GM23338 (cell line): ENCODE measurements around the gene INPP5A.

Experiments
- NANOG ChIP-seq: IDR thresholded peaks from 2 replicates; pipeline ENCODE4 v1.6.1; 2016; ENCODE audit warnings: antibody characterized with exemption, borderline replicate concordance
- POLR2AphosphoS5 ChIP-seq: IDR thresholded peaks from 2 replicates; pipeline ENCODE4 v1.6.1; 2016; ENCODE audit warnings: antibody characterized with exemption, low read depth
- ZNF114 ChIP-seq: fragments of 250-450 bp; sonication (Bioruptor Pico); IDR thresholded peaks from 2 replicates; pipeline ENCODE4 v1.5.0; 2020; ENCODE audit warnings: mild to moderate bottlenecking, moderate library complexity
- TF ChIP-seq, protein P1 (sequence below), 2 experiments: fragments of 200-600 bp in 1 of 2; sonication (generic) in 1 of 2; conservative IDR thresholded peaks; 2 replicates each; pipeline versions ENCODE4 v1.5.1 to v1.6.1; 2016 to 2017; ENCODE audit warnings: antibody characterized with exemption in 2 of 2, low read depth in 2 of 2, mild to moderate bottlenecking in 2 of 2, moderate library complexity in 1 of 2
- TF ChIP-seq, protein P2 (sequence below): IDR thresholded peaks from one replicate; pipeline ENCODE4 v1.6.1; 2018; ENCODE audit warnings: antibody characterized with exemption; ENCODE audit not compliant: unreplicated experiment

DNA sequence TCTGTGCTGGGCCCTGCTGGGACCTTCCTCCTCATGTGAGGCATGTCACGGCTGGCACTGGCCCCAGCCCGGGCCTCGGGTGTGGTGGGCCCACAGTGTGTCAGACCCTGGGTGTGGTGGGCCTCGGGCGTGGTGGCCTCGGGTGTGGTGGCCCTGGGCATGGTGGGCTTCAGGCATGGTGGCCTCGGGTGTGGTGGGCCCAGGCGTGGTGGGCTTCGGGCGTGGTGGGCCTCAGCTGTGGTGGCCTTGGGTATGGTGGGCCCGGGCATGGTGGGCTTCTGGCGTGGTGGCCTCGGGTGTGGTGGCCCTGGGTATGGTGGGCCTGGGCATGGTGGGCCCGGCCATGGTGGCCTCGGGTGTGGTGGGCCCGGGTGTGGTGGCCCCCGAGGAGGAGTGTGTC, 207.9 kb downstream of the INPP5A start:
- TF ChIP-seq, protein P1, sequence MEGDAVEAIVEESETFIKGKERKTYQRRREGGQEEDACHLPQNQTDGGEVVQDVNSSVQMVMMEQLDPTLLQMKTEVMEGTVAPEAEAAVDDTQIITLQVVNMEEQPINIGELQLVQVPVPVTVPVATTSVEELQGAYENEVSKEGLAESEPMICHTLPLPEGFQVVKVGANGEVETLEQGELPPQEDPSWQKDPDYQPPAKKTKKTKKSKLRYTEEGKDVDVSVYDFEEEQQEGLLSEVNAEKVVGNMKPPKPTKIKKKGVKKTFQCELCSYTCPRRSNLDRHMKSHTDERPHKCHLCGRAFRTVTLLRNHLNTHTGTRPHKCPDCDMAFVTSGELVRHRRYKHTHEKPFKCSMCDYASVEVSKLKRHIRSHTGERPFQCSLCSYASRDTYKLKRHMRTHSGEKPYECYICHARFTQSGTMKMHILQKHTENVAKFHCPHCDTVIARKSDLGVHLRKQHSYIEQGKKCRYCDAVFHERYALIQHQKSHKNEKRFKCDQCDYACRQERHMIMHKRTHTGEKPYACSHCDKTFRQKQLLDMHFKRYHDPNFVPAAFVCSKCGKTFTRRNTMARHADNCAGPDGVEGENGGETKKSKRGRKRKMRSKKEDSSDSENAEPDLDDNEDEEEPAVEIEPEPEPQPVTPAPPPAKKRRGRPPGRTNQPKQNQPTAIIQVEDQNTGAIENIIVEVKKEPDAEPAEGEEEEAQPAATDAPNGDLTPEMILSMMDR (conservative IDR thresholded peaks at IDR 0.05; ENCODE audit: low read depth in 2 of 2) = no peak
- TF ChIP-seq POLR2AphosphoS5 (no peak), ZNF114 (no peak), NANOG (no peak)
- TF ChIP-seq, protein P2, sequence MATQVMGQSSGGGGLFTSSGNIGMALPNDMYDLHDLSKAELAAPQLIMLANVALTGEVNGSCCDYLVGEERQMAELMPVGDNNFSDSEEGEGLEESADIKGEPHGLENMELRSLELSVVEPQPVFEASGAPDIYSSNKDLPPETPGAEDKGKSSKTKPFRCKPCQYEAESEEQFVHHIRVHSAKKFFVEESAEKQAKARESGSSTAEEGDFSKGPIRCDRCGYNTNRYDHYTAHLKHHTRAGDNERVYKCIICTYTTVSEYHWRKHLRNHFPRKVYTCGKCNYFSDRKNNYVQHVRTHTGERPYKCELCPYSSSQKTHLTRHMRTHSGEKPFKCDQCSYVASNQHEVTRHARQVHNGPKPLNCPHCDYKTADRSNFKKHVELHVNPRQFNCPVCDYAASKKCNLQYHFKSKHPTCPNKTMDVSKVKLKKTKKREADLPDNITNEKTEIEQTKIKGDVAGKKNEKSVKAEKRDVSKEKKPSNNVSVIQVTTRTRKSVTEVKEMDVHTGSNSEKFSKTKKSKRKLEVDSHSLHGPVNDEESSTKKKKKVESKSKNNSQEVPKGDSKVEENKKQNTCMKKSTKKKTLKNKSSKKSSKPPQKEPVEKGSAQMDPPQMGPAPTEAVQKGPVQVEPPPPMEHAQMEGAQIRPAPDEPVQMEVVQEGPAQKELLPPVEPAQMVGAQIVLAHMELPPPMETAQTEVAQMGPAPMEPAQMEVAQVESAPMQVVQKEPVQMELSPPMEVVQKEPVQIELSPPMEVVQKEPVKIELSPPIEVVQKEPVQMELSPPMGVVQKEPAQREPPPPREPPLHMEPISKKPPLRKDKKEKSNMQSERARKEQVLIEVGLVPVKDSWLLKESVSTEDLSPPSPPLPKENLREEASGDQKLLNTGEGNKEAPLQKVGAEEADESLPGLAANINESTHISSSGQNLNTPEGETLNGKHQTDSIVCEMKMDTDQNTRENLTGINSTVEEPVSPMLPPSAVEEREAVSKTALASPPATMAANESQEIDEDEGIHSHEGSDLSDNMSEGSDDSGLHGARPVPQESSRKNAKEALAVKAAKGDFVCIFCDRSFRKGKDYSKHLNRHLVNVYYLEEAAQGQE = no peak
